NK-92 treated with Interleukin-12 subunit alpha and Interleukin-12 subunit beta, amount 100 ng/mL, for 24 hours (cell line): Measurements from ENCODE around the gene COL18A1.

Experiments used
- DNase-seq: peaks from one replicate; lab custom pipeline; 2025; lab: John Stamatoyannopoulos, UW

Gene COL18A1

GRCh38 chr21:45507888-45508508 lies 103.0 kb downstream of the COL18A1 start:
- DNase-seq, result no peak

GRCh38 chr21:45508607-45509565 lies 103.9 kb downstream of the COL18A1 start:
- no peak for DNase-seq

- no peak for DNase-seq
Observed at GRCh38 chr21:45509566-45510465, 104.9 kb downstream of the COL18A1 start.

GRCh38 chr21:45510466-45510955 lies 105.5 kb downstream of the COL18A1 start:
- no peak for DNase-seq

- DNase-seq, result no peak
Observed at GRCh38 chr21:45511007-45511406, 106.0 kb downstream of the COL18A1 start.

GRCh38 chr21:45511661-45512431 lies 106.9 kb downstream of the COL18A1 start:
- DNase-seq, result no peak

- DNase-seq, result no peak
Observed at GRCh38 chr21:45512626-45513002, 107.6 kb downstream of the COL18A1 start.

- no peak for DNase-seq
Observed at GRCh38 chr21:45513003-45513717, 108.2 kb downstream of the COL18A1 start.

GRCh38 chr21:45513741-45514310 lies 108.9 kb downstream of the COL18A1 start:
- no peak for DNase-seq

- DNase-seq, result no peak
Observed at GRCh38 chr21:45514311-45515021, 109.5 kb downstream of the COL18A1 start.

- no peak for DNase-seq
Observed at GRCh38 chr21:45515241-45516061, 110.5 kb downstream of the COL18A1 start.

- DNase-seq, result no peak
Observed at GRCh38 chr21:45516071-45516670, 111.2 kb downstream of the COL18A1 start.

- DNase-seq, result no peak
Observed at GRCh38 chr21:45516671-45517151, 111.7 kb downstream of the COL18A1 start.

GRCh38 chr21:45517249-45518065 lies 112.5 kb downstream of the COL18A1 start:
- peak; percentile 64 for DNase-seq

GRCh38 chr21:45518742-45519141 lies 113.8 kb downstream of the COL18A1 start:
- no peak for DNase-seq

- DNase-seq, result no peak
Observed at GRCh38 chr21:45519182-45519581, 114.2 kb downstream of the COL18A1 start.

- no peak for DNase-seq
Observed at GRCh38 chr21:45521241-45521640, 116.3 kb downstream of the COL18A1 start.
